ENCODE results near the gene EFCAB5.

GRCh38 chr17:29905086-29905878, 36.2 kb upstream of the EFCAB5 start:
- TF ChIP-seq CTCF (conservative IDR thresholded peaks at IDR 0.05; ENCODE audit: low read depth, low read length): no peak
- TF ChIP-seq EZH2 (IDR thresholded peaks at IDR 0.05; ENCODE audit: low read length, unreplicated experiment): no peak
- TF ChIP-seq EZH2phosphoT487 (IDR thresholded peaks at IDR 0.05; ENCODE audit: borderline replicate concordance, low read length): no peak
